K562 (cell line): Measurements from ENCODE around the gene SHISAL2A. TPM values are rescaled to one million over a fixed set of nuclear protein-coding genes. Genes with fewer than 3 reads are reported as not detected.
A peak's percentile ranks its signal among the peaks of the same experiment; 100 is the strongest.

Source experiments
- CBFA2T2 ChIP-seq: fragments of 450-650 bp; conservative IDR thresholded peaks from 2 replicates; pipeline ENCODE4 v1.6.1; 2017; ENCODE audit warnings: mild to moderate bottlenecking
- ETV5 ChIP-seq: sonication (generic); formaldehyde crosslinking; IDR thresholded peaks from 2 replicates; pipeline ENCODE4 v1.4.0; 2020; ENCODE audit warnings: low read depth, mild to moderate bottlenecking, missing genetic modification reagents
- KDM1A ChIP-seq, 2 experiments: fragments of 450-650 bp; IDR thresholded peaks; 2 replicates each; pipeline ENCODE4 v1.6.1; 2016; ENCODE audit warnings: mild to moderate bottlenecking in 2 of 2
- SMARCA4 ChIP-seq: fragments of 450-650 bp; IDR thresholded peaks from 2 replicates; pipeline ENCODE4 v1.6.1; 2016
- TCF3 ChIP-seq: sonication (generic); formaldehyde crosslinking; IDR thresholded peaks from 2 replicates; pipeline ENCODE4 v1.4.0; 2020; ENCODE audit warnings: mild to moderate bottlenecking, missing genetic modification reagents
- TRIM28 ChIP-seq: fragments of 450-650 bp; IDR thresholded peaks from 2 replicates; pipeline ENCODE4 v1.6.1; 2017
- polyA plus RNA-seq, 8 experiments: library from polyadenylated mRNA; depleted of rRNA in 4 of 8; stranded (reverse) in 5 of 8; unstranded in 3 of 8; fragments of >200 nt; fragmentation: Nextera tagmentation in 2 of 8; fragmentation: Illumina TruSeq in 1 of 8; extraction: Ambion mirVana in 2 of 8; extraction: Trizol in 1 of 8; gene quantifications; 2 replicates each; pipeline versions ENCODE4 v1.2.1 to v1.2.3, GENCODE V29; 2011 to 2014; ENCODE audit warnings: inconsistent platforms in 1 of 8, missing spikeins in 1 of 8
- total RNA-seq, 7 experiments: library from RNA; depleted of rRNA in 6 of 7; stranded (reverse); fragments of >200 nt in 6 of 7; fragmentation: Illumina TruSeq in 2 of 7; extraction: Trizol in 2 of 7; gene quantifications; 2 replicates each; pipeline versions ENCODE4 v1.2.1 to v1.2.3, GENCODE V29; 2011 to 2021; ENCODE audit warnings: low replicate concordance in 1 of 7
- TF ChIP-seq, protein P1 (sequence below): fragments of 200-600 bp; sonication (generic); IDR thresholded peaks from one replicate; pipeline ENCODE4 v1.6.1; 2012; ENCODE audit warnings: mild to moderate bottlenecking, low read depth, low read length, inconsistent platforms

Gene SHISAL2A
- total and polyA plus RNA-seq, 9 of the 15 experiments (the other 6 are each of a cell fraction or from before 2014, with no cell fraction given): 0.11 TPM; not detected in 8

DNA sequence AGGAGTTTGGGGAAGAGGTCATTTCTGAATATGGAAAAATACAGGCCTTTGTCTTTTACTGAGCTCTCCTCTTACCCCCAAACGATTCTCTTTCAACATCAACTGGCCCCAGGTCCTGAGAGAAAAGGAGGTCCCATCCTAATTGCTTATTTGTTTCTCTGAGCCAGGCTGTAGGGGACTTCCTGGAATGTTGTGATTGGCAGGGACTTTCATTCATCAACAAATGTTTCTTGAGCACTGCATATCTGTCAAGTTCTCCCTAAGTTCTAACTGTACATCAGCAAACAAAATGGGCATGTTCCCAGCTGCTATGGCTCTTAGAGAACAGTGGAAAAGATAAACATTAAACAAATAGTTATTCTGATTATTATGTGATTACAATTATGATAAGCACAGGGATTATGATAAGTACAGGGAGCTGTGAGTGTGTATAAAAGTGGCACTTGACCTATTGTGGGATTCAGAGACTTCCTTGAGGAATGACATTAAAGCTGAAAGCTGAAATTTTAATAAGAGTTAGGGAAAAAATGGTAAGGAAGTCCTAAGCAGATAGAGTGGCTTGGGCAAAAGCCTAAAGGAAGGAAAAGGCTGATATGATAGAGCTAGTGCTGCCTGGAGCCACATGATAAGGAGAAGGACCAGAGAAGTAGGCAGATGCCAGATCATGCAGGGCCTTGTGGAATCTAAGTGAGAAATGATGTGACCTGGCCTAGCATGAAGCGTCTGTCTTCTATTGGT, 19.2 kb upstream of the SHISAL2A start (continued):
- TF ChIP-seq, protein P1, sequence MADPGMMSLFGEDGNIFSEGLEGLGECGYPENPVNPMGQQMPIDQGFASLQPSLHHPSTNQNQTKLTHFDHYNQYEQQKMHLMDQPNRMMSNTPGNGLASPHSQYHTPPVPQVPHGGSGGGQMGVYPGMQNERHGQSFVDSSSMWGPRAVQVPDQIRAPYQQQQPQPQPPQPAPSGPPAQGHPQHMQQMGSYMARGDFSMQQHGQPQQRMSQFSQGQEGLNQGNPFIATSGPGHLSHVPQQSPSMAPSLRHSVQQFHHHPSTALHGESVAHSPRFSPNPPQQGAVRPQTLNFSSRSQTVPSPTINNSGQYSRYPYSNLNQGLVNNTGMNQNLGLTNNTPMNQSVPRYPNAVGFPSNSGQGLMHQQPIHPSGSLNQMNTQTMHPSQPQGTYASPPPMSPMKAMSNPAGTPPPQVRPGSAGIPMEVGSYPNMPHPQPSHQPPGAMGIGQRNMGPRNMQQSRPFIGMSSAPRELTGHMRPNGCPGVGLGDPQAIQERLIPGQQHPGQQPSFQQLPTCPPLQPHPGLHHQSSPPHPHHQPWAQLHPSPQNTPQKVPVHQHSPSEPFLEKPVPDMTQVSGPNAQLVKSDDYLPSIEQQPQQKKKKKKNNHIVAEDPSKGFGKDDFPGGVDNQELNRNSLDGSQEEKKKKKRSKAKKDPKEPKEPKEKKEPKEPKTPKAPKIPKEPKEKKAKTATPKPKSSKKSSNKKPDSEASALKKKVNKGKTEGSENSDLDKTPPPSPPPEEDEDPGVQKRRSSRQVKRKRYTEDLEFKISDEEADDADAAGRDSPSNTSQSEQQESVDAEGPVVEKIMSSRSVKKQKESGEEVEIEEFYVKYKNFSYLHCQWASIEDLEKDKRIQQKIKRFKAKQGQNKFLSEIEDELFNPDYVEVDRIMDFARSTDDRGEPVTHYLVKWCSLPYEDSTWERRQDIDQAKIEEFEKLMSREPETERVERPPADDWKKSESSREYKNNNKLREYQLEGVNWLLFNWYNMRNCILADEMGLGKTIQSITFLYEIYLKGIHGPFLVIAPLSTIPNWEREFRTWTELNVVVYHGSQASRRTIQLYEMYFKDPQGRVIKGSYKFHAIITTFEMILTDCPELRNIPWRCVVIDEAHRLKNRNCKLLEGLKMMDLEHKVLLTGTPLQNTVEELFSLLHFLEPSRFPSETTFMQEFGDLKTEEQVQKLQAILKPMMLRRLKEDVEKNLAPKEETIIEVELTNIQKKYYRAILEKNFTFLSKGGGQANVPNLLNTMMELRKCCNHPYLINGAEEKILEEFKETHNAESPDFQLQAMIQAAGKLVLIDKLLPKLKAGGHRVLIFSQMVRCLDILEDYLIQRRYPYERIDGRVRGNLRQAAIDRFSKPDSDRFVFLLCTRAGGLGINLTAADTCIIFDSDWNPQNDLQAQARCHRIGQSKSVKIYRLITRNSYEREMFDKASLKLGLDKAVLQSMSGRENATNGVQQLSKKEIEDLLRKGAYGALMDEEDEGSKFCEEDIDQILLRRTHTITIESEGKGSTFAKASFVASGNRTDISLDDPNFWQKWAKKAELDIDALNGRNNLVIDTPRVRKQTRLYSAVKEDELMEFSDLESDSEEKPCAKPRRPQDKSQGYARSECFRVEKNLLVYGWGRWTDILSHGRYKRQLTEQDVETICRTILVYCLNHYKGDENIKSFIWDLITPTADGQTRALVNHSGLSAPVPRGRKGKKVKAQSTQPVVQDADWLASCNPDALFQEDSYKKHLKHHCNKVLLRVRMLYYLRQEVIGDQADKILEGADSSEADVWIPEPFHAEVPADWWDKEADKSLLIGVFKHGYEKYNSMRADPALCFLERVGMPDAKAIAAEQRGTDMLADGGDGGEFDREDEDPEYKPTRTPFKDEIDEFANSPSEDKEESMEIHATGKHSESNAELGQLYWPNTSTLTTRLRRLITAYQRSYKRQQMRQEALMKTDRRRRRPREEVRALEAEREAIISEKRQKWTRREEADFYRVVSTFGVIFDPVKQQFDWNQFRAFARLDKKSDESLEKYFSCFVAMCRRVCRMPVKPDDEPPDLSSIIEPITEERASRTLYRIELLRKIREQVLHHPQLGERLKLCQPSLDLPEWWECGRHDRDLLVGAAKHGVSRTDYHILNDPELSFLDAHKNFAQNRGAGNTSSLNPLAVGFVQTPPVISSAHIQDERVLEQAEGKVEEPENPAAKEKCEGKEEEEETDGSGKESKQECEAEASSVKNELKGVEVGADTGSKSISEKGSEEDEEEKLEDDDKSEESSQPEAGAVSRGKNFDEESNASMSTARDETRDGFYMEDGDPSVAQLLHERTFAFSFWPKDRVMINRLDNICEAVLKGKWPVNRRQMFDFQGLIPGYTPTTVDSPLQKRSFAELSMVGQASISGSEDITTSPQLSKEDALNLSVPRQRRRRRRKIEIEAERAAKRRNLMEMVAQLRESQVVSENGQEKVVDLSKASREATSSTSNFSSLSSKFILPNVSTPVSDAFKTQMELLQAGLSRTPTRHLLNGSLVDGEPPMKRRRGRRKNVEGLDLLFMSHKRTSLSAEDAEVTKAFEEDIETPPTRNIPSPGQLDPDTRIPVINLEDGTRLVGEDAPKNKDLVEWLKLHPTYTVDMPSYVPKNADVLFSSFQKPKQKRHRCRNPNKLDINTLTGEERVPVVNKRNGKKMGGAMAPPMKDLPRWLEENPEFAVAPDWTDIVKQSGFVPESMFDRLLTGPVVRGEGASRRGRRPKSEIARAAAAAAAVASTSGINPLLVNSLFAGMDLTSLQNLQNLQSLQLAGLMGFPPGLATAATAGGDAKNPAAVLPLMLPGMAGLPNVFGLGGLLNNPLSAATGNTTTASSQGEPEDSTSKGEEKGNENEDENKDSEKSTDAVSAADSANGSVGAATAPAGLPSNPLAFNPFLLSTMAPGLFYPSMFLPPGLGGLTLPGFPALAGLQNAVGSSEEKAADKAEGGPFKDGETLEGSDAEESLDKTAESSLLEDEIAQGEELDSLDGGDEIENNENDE: no peak
- TF ChIP-seq TCF3: peak; percentile 97
- TF ChIP-seq SMARCA4: peak; percentile 98
- TF ChIP-seq ETV5 (CRISPR knock-in tag): peak; percentile 70; the same call in 1 of the 2 replicates
- TF ChIP-seq KDM1A (IDR thresholded peaks at IDR 0.05): peak; percentile 69 to 80; a peak in 3 of 4 replicates
- peak; percentile 60 for TF ChIP-seq TRIM28
- TF ChIP-seq CBFA2T2: peak; percentile 95
